HG02759 (cell line): ENCODE results near the gene PARD6A.

Experiments used
- ATAC-seq: cut with Tn5 transposase; IDR thresholded peaks from one replicate; pipeline ENCODE4 v1.9.1; 2021; ENCODE audit warnings: mild to moderate bottlenecking, moderate library complexity; ENCODE audit not compliant: unreplicated experiment

PARD6A gene

GRCh38 chr16:67653789-67654402 is 6.9 kb upstream of the PARD6A start:
- ATAC-seq = no peak

- no peak for ATAC-seq
Observed at GRCh38 chr16:67654403-67654911, 6.3 kb upstream of the PARD6A start.

GRCh38 chr16:67655363-67655762 is 5.4 kb upstream of the PARD6A start:
- ATAC-seq = no peak

- no peak for ATAC-seq
Observed at GRCh38 chr16:67656344-67657016, 4.3 kb upstream of the PARD6A start.

DNA sequence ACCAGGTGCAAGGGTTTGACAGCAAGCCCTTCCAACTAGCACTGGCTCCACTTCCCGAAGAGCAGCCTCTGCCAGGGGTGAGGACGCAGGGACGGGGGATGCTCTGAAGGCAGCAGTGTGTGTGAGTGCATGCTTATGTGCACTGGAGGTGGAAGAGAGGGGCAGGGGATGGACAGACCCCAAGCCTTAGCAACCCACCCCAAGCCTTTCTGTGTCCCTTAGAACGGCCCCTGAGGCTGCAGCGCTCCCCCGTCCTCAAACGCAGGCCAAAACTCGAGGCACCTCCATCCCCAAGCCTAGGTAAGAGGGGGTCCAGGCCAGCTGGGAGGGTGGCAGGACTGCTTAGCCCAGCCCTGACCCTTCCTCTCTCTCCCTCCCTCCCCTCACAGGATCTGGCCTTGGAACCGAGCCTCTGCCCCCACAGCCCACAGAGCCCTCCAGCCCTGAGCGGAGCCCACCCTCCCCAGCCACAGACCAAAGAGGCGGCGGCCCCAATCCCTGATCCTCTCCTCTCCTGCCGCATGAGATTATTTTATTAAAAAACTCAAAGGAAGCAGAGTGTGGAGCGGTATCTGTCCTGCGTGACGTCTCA is 3.6 kb upstream of the PARD6A start:
- no peak for ATAC-seq

DNA sequence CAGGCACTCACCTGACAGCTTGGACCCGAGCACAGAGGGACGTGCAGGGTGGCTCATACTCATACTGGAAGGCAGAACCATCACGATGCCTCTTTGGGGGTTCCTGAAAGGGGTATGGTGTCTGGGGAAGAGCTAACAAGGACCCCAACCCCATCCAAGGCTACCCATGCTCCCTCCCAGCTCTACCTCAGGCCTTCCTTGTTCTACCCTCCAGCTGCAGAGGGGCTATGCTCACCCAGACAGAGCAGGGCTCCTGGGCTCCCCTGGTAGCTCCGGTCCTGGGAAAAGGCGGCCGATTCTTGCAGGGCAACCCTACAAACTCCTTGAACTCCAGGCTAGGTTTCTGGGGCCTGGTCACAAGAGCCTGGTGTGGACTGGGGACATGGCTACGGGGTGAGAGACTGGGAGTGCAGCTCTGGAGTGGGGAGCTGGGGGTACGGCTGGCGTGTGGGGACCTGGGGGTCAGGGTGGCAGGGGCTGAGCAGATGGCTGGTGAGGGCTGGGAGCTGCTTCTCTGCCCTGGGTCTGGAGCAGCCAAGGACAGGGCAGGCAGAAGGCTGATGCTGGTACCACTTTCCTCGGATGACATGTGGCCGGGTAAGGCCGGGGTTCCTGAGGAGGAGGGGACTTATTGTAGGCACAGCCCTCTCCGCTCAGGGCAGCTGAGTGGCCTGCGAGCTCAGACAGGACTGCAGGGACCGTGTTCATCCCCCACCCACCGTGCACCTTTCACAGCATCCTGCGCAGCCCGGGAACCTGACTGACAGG is 2.8 kb upstream of the PARD6A start:
- no peak for ATAC-seq

GRCh38 chr16:67658849-67659674 is 1.7 kb upstream of the PARD6A start:
- ATAC-seq = no peak

DNA sequence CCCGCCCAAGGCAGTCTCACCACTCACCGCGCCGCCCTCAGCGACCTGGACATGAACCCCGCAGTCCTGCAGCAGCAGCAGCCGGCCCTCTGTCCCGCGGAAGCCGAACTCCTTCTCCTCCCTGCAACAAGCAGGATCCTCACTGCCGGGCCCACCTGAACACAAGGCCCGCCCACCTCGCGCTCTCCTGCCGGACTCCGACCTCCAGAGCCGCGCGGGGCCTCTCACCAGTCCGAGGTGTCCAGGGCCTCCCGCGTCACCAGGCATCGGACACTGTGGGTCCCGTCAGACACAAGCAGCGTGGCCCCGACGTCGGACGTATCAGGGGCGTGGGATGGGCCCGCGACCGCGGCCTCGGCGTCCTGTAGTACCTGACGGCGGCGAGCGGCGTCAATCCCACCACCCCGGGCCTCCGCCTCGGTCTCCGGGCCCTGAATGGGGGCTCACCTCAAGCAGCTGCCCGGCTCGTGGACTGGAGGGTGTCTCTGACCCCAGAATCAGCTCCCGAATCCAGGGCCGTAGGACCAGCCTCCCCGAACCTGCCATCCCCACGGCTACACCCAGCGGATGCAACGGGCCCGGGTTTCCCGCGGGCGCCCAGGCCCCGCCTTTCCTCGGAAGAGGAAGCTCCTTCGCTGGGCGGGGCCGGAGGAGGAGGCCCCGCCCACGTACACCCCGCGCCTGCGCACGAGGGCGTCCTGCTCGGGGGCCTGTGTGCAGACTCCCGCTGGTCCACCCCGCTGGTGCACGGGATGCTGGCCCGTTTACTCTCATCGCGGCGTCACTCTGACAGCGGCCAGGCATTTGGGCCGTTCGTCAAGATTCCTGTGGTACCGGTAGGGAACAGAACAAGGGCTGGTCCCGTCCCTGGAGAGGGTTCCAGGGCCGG is 841 bp upstream of the PARD6A start, which contains the start of gene ACD:
TSS of gene ACD (minus strand) at position 586 of the 889 bp plus-strand sequence. CDS start at position 546, 40 bp downstream.
- ATAC-seq = peak; percentile 61

DNA sequence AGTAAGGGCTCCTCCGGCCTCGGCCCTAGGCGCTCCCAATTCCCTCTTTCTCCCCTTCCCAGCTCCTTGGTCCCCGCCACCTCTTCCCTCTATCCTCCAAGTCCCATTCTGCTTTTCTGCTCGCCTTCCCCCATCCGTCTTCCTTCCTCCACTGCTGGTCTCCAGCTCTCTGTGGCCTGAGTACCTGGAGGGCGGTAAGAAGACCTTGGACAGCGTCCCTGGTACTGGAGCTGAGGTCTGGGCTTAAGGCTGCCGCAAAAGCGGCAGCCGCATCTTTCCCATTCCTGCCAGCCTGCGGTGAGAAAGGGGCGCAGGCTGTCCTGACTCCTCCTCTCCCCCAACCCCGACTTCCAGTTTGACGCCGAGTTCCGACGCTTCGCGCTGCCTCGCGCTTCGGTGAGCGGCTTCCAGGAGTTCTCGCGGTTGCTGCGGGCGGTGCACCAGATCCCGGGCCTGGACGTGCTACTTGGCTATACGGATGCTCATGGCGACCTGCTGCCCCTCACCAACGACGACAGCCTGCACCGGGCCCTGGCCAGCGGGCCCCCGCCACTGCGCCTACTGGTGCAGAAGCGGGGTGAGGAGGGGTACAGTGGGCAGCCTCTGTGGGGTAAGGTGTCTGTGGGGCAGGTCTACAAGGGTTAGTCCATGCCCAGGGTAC is 471 bp downstream of the PARD6A start:
- no peak for ATAC-seq

DNA sequence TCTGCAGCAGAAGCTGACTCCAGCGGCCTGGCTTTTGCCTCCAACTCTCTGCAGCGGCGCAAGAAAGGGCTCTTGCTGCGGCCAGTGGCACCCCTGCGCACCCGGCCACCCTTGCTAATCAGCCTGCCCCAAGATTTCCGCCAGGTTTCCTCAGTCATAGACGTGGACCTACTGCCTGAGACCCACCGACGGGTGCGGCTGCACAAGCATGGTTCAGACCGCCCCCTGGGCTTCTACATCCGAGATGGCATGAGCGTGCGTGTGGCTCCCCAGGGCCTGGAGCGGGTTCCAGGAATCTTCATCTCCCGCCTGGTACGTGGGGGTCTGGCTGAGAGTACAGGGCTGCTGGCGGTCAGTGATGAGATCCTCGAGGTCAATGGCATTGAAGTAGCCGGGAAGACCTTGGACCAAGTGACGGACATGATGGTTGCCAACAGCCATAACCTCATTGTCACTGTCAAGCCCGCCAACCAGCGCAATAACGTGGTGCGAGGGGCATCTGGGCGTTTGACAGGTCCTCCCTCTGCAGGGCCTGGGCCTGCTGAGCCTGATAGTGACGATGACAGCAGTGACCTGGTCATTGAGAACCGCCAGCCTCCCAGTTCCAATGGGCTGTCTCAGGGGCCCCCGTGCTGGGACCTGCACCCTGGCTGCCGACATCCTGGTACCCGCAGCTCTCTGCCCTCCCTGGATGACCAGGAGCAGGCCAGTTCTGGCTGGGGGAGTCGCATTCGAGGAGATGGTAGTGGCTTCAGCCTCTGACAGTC is 1.3 kb downstream of the PARD6A start:
- ATAC-seq = no peak

DNA sequence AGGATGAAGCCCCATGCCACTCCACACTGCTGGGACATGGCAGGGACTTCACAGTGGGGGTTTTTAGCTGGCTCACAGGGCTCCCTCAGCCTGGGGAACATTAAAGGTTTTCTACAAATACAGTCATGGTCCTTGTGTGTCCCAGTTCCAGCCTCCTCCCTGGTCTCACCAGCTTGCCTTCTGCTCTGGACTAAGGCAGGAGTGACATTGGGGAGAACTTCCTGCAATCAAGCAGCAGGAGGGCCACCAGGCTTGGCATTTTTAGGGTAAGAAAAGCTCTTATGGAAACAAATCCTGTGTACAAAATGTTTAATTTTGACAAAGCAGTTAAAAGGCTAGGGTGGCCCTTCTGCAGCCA is 1.9 kb downstream of the PARD6A start:
- no peak for ATAC-seq

DNA sequence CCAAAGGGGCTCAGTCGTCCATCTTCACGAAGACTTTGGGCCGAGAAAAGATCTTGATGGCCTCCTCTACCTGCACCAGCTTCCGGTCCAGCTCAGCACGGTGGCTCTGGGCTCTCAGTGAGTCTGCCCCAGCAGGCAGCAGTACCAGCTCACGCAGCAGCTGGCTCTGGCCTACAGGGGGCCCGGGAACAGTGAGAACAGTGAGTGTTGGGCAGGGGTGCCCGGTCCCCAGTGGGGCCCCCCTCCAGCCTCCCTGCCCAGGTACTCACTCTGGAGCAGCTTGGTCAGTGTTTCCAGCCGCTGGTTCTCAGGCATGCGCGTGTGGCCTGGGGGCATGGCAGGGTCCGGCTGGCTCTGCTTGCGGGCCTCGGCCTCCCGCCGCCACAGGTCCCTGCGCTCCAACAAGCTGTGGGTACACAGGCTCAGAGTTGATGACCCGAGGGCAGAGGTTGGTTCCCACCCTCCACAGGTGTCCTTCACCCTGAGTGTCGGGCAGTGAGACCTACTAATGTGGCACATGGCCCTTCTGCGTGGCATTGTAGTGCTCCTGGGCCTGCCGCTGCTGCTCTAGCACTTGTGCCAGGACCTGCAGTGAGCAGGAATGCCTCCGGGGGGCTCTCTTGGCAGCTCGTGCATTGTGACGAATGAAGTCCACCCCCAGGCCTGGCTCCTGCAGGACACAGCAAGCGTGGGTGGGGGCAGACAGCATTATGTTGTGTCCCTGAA is 2.6 kb downstream of the PARD6A start:
- ATAC-seq = no peak

- ATAC-seq = no peak
Observed at GRCh38 chr16:67663877-67664222, 3.1 kb downstream of the PARD6A start.

DNA sequence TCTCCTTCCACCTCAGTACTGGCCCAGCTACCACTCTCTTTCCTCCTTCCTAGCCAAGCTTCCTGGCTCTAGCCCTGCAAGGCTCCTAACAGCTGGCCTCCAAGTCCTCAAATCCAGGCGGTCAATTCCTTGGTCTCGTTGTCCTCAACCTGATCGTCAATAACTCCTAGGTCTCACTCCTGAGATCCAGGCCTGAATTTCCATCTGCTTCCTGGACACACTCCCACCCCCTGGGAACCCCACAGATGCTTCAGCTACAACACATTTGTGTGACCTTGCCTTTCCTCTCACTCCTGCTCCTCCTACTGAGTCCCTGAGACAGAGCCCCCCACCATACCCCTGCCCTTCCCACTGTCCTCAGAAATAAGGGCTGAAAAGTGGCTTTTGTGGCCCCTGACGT is 3.5 kb downstream of the PARD6A start:
- no peak for ATAC-seq

DNA sequence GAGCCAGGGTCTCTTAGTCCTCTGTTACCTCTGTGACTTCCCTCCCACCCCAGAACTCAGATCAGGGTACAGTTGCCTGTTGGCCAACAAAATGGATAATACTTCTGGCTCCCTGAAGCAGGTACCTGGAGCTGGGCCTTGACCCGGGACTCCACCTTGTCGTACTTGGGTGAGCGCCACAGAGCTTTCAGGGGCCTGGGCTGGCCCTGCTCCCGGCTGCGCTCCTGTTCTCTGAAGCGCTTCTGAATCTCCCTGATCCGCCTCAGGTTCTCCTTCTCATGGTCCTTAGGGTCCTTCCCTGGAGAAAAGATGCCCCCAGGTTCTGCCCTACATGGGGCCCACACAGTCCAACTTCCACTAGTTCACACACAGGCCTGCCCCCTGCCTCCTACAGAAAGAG is 4.1 kb downstream of the PARD6A start:
- no peak for ATAC-seq

- no peak for ATAC-seq
Observed at GRCh38 chr16:67665598-67665997, 4.8 kb downstream of the PARD6A start.

DNA sequence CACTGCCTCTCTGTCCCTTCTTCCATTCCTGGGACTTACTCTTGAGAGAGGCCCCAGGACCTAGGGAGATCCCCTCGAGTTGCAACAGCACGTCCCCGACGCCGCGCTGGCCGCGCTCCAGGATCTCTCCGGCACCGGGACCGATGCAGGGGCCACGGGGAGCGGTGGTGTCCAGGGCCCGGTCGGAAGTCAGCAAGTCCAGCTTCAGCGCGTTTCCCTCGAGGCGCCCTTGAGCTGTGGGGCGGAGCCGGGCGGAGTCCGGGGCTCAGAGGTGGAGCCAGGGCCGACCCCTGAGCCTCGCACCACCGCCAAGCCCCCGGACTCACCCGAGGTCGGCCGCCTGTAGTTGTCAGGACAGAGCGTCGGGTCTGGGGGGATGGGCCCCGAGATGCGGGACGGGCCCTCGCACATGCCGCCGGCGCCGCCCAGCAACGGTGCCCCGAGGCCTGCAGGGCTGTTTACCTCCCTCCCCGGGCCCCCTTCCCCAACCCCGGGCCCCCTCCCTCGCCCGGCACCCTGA is 5.3 kb downstream of the PARD6A start:
- peak; percentile 11 for ATAC-seq
